HG02884 (cell line): Measurements from ENCODE around the gene CAMK2G.
"Not testable (repeated sequence)": the region's sequence is repeated elsewhere in the genome, so short reads cannot be mapped to it uniquely, and the experiment has no call there.

Experiments
- ATAC-seq: cut with Tn5 transposase; IDR thresholded peaks from one replicate; pipeline ENCODE4 v1.9.1; 2021; ENCODE audit warnings: mild to moderate bottlenecking, moderate library complexity; ENCODE audit not compliant: unreplicated experiment

CAMK2G gene

GRCh38 chr10:73905256-73906020 is 31.1 kb upstream of the CAMK2G start:
- ATAC-seq, result no peak

GRCh38 chr10:73902351-73902750 is 28.0 kb upstream of the CAMK2G start:
- ATAC-seq, result no peak

- ATAC-seq, result no peak
Observed at GRCh38 chr10:73901261-73901660, 26.9 kb upstream of the CAMK2G start.

DNA sequence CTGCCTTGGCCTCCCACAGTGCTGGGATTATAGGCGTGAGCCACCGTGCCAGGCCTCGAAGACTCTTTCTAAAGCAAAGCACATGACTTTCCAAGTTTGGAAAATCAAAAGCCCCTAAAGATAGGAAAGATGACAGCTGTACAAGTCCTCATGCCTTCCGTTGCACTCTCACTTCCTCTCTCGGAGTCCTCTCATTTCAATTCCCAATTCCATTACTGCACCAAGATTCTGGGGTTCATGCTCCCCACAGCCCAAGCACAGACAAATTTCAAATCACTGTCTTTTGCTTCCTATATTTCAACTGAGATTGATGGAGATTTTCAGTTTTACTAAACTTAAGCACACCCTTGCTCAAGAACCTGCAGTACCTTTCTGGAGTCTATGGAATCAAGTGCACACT is 25.7 kb upstream of the CAMK2G start:
- no peak for ATAC-seq

- ATAC-seq, result no peak
Observed at GRCh38 chr10:73899423-73899822, 25.1 kb upstream of the CAMK2G start.

DNA sequence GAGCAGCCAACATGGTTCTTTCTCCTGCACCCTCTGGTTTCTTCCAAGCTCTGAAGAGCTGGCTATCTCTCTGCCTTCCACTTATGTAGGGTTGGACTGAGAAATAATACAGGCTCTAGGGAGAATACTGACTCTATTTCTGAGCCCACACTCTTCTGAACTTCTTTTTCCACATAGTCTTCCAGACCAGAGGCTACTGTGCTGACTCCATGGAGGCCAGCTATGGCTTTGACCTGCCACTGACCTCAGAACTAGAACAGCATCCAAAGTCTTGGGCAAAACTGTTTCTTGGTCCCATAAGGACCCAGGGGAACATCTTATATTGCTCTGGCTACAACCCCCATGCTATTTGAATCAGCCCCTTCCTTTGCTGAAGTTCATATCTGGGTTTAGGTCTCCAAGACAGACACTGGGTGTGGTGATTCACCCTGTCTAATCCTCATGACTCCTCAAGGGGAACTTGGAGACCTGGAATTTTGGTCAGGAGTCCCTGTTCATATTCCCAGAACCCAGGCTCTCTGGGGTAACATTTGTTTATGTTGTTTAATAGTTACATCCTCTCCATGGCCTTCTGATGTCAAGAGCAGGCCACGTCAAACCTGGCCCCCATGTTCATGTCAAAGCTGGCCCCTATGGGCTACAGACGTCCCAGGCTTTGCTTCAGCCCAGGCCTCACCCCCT is 24.5 kb upstream of the CAMK2G start:
- ATAC-seq, result no peak

DNA sequence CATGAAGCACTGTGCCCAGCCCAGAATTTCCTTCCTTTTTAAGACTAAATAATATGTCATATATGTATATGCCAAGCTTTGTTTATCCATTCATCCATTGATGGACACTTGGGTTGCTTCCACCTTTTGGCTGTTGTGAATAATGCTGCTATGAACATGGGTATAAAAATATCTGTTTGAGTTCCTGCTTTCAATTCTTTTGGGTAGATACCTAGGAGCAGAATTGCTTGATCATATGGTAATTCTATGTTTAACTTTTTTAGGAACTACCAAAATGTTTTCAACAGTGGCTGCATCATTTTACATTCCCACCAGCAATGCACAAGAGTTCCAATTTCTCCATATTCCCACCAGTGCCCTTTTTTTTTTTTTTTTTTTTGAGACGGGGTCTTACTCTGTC is 23.3 kb upstream of the CAMK2G start:
- no peak for ATAC-seq

DNA sequence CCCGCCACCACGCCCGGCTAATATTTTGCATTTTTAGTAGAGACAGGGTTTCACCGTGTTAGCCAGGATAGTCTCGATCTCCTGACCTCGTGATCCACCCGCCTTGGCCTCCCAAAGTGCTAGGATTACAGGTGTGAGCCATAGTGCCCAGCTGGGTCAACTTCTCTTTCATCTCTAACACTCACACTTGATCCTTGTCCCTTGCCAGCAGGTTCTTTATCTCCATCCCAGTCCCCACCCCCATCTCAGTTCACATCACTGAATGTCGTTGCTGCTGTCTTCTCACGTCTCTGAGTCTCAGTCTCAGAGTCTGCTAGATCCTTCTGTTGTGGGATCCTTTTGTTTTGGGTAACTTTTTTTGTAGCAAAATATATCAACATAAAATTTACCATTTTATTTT is 21.0 kb upstream of the CAMK2G start:
- not testable (repeated sequence) for ATAC-seq

- ATAC-seq, result no peak
Observed at GRCh38 chr10:73894245-73894971, 20.1 kb upstream of the CAMK2G start.

GRCh38 chr10:73893426-73893825 is 19.1 kb upstream of the CAMK2G start:
- no peak for ATAC-seq

DNA sequence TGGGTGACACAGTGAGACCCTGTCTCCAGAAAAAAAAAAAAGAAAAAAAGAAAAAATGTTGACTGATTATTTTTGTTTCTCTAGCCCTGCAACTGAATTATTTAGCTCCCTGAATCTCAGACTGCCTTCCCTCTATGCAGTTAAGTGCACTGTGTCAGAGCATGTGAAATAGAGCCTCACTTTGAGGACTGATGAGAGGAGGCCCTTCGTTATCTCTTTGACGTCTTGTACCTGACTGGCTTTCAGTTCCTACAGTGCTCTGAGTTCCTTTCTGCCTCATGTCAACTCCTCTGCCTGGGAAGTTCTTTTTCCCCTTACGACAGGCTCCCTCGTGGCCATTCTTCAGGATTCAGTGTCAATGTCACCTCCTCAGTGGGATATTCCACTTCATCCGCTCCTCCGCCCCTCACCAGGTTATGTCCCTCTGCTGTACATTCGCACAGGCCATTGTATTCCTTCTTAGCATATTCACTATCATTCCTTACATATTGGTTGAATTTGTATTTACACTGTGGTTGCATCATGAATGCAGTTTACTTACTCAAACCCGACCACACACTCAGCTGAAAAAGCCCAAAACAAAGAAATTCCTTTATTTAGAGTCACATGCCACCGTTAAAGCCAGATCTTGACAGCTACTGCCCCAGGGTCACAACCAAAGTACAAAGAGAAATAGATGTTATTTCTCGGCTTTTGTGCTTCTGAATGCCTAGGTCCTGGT is 18.1 kb upstream of the CAMK2G start:
- ATAC-seq, result no peak

GRCh38 chr10:73891540-73891939 is 17.2 kb upstream of the CAMK2G start:
- no peak for ATAC-seq

DNA sequence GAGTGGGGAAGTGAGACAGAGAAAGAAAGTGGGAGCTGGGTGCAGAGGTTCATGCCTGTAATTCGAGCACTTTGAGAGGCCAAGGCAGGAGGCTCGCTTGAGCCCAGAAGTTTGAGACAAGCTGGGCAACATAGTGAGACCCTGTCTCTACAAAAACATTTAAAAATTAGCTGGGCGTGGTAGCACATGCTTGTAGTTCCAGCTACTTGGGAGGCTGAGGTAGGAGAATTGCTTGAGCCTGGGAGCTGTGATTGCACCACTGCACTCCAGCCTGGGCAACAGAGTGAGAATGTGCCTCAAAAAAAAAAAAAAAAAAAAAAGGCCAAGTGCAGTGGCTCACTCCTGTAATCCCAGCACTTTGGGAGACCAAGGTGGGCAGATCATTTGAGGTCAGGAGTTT is 16.5 kb upstream of the CAMK2G start:
- not testable (repeated sequence) for ATAC-seq

GRCh38 chr10:73890261-73890660 is 15.9 kb upstream of the CAMK2G start:
- ATAC-seq, result no peak

DNA sequence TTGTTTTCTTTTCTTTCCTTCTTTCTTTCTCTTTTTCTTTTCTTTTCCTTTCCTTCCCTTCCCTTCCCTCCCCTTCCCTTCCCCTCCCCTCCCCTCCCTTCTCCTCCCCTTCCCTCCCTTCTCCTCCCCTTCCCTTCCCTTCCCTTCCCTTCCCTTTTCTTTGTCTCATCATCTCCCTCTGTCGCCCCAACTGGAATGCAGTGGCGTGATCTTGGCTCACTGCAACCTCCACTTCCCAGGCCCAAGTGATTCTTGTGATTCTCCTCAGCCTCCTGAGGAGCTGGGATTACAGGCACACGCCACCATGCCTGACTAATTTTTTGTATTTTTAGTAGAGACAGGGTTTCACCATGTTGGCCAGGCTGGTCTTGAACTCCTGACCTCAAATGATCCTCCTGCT is 15.1 kb upstream of the CAMK2G start:
- not testable (repeated sequence) for ATAC-seq

- ATAC-seq, result no peak
Observed at GRCh38 chr10:73889014-73889413, 14.7 kb upstream of the CAMK2G start.

- no peak for ATAC-seq
Observed at GRCh38 chr10:73888514-73888913, 14.2 kb upstream of the CAMK2G start.

DNA sequence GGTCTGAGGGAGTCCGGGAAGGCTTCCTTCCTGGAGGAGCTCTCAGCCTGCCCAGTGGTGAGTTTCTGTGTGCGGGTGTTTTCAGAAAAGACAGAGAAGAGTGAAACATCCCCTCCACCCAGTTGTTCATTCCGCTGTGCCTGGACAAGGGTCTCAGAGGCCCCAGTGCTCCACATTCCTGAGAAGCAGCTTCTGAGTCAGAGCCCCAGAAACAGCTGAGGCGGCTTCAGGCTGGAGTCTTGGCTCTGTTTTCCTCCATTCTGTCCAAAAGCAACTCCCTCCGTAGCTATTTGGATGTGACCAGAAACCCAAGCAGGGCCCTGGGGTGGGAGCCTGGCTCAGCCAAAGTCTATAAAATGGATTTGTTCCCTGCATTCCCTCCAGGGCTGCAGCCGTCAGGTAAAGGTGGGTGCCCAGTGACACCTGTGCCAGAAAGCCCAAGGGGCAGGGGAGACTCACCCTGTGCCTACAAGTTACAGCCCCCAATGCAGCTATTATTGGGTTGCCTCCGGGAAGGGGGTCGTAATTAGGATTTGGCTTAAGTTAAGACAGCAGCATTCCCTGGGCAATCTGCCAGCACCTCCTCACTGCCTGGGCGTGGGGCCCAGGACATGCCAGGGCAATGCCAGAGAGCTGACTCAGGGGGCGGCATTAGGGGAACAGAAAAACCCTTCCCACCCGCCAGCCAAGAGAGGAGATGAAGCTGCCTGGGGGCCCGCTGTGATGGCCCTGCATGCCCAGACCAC is 13.1 kb upstream of the CAMK2G start:
- ATAC-seq, result no peak

- ATAC-seq, result no peak
Observed at GRCh38 chr10:73886661-73887293, 12.4 kb upstream of the CAMK2G start.

DNA sequence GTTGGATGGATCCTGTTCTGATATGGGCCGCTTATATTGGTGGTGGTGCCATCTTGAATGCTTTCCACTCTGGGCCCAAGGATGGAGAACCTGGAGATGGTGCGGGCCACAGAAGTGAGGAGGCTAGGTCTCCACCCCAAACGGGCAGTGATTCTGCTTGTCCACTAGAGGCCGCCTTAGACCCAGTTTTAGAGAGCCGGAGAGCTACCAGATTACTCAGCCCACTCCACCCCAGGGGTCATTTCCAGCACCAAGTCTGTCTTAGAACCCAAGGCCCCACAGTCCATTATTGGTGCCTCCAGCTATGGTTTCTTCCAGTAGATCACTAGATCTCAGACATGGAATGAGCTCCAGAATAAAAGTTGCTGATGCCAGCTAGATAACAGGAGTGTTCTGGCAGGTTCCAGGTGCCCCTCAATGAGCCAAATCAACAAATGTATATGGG is 11.8 kb upstream of the CAMK2G start:
- peak; percentile 73 for ATAC-seq
